Breast epithelium (tissue), 3 donors: ENCODE data around the gene PRR19.

Experiments
- CTCF ChIP-seq, 3 donors: fragments of 450-650 bp; IDR thresholded peaks; one replicate each; pipeline ENCODE4 v1.5.1; 2016 to 2017; ENCODE audit warnings: antibody characterized with exemption in 3 of 3, mild to moderate bottlenecking in 3 of 3, moderate library complexity in 3 of 3
- POLR2AphosphoS5 ChIP-seq, 3 donors: sonication (generic); formaldehyde crosslinking; IDR thresholded peaks; one replicate each; pipeline ENCODE4 v1.6.1; 2017; ENCODE audit warnings: antibody characterized with exemption in 3 of 3

- TF ChIP-seq CTCF (IDR thresholded peaks at IDR 0.05) (no peak), POLR2AphosphoS5 (IDR thresholded peaks at IDR 0.05) (no peak)
Measured at GRCh38 chr19:42276821-42277220, 25.1 kb upstream of the PRR19 start.
